Prostate gland (tissue), 2 donors: ENCODE measurements around the gene C22orf31. TPM values are rescaled to one million over a fixed set of nuclear protein-coding genes. Genes with fewer than 3 reads are reported as not detected.

Experiments
- DNase-seq: peaks from one replicate; pipeline ENCODE4 v3.0.0-alpha.2; 2019; ENCODE audit warnings: low spot score
- H3K27ac ChIP-seq, 2 donors: fragments of 200-600 bp; sonication (generic); 2 replicates each; pipeline ENCODE4 v1.5.1; 2017 to 2019
- H3K27me3 ChIP-seq: fragments of 200-600 bp; sonication (generic); replicated peaks from 2 replicates; pipeline ENCODE4 v1.5.1; 2019; ENCODE audit not compliant: insufficient read depth
- H3K36me3 ChIP-seq, 2 donors: fragments of 200-600 bp; sonication (generic); 1 replicate in 1 of 2; 2 replicates in 1 of 2; pipeline versions ENCODE4 v1.5.1 to v1.8.1; 2017 to 2019
- H3K4me1 ChIP-seq: fragments of 200-600 bp; sonication (generic); replicated peaks from 2 replicates; pipeline ENCODE4 v1.5.1; 2019
- H3K4me3 ChIP-seq, 2 donors: fragments of 200-600 bp; sonication (generic); 2 replicates each; pipeline ENCODE4 v1.5.1; 2017 to 2019
- H3K9me3 ChIP-seq: fragments of 200-600 bp; sonication (generic); 2 replicates; pipeline ENCODE4 v1.5.1; 2017
- CTCF ChIP-seq, 4 experiments: fragments of 200-600 bp in 2 of 4; fragments of 450-650 bp in 2 of 4; sonication (generic) in 2 of 4; IDR thresholded peaks; 1 replicate in 3 of 4; 2 replicates in 1 of 4; pipeline ENCODE4 v1.5.1; 2016 to 2019; ENCODE audit warnings: antibody characterized with exemption in 4 of 4, mild to moderate bottlenecking in 2 of 4, moderate library complexity in 2 of 4
- POLR2A ChIP-seq: fragments of 450-650 bp; IDR thresholded peaks from one replicate; pipeline ENCODE4 v1.6.1; 2016; ENCODE audit warnings: antibody characterized with exemption, mild to moderate bottlenecking
- POLR2AphosphoS5 ChIP-seq: sonication (generic); formaldehyde crosslinking; IDR thresholded peaks from one replicate; pipeline ENCODE4 v1.6.1; 2017; ENCODE audit warnings: antibody characterized with exemption
- WGBS: methylation state at CpG from one replicate; pipeline ENCODE4 v1.1.5; 2018; 5-methylcytosine and 5-hydroxymethylcytosine counted together
- intact Hi-C: fragments of 100-400 bp; cut with DNase I; formaldehyde crosslinking; loops from one replicate; pipeline ENCODE4 v1.14.2; 2022
- total RNA-seq, 2 donors: library from RNA; depleted of rRNA; stranded (reverse); fragments of >200 nt; gene quantifications; one replicate each; pipeline ENCODE4 v1.1.0, GENCODE V29; 2016

C22orf31 gene
- total RNA-seq, 2 donors from 2014 or later, result 0.36 to 1.4 TPM

GRCh38 chr22:29054251-29054767, 7.3 kb downstream of the C22orf31 start:
- Histone ChIP-seq H3K27ac (no peak overlapping the region), H3K27me3 (no peaks in the 10 kb centered on the region), H3K9me3 (no peaks in the 10 kb centered on the region), H3K4me3 (no peak overlapping the region), H3K36me3 (peaks cover 0 to 8% of the 10 kb centered on the region in 2 donors), H3K4me1 (peaks cover 4% of the 10 kb centered on the region)
- TF ChIP-seq CTCF (IDR thresholded peaks at IDR 0.05) (no peak), POLR2A (no peak), POLR2AphosphoS5 (no peak)
- no peak for DNase-seq
- 80% methylated on average over 10 of the region's 10 CpGs for WGBS
- intact Hi-C loops, result no loop called here

- Histone ChIP-seq H3K27me3 (no peaks in the 10 kb centered on the region), H3K27ac (no peak overlapping the region), H3K4me3 (no peak overlapping the region), H3K36me3 (peaks cover 0 to 19% of the 10 kb centered on the region in 2 donors), H3K4me1 (no peaks in the 10 kb centered on the region), H3K9me3 (no peaks in the 10 kb centered on the region)
- intact Hi-C loops, result no loop called here
- DNase-seq, result no peak
- 93% methylated on average over 8 of the region's 8 CpGs for WGBS
- TF ChIP-seq POLR2A (no peak), POLR2AphosphoS5 (no peak), CTCF (IDR thresholded peaks at IDR 0.05) (no peak)
Measured at GRCh38 chr22:29053048-29053702, 8.5 kb downstream of the C22orf31 start.

DNA sequence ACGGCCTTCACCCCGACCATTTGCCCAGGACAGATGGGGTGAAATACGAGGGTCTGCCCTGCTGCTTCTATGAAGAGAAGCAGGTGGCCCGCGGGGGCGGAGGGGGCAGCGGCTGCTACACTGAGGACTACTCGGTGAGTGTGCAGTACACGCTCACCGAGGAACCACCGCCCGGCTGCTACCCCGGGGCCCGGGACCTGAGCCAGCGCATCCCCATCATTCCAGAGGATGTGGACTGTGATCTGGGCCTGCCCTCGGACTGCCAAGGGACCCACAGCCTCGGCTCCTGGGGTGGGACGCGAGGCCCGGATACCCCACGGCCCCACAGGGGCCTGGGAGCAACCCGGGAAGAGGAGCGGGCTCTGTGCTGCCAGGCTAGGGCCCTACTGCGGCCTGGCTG, 11.2 kb downstream of the C22orf31 start:
- no peak overlapping the region for H3K4me3 ChIP-seq
- peaks cover 7 to 19% of the 10 kb centered on the region in 2 donors for H3K36me3 ChIP-seq
- intact Hi-C loops, result no loop called here
- no peak overlapping the region for H3K27ac ChIP-seq
- 92% methylated on average over 19 of the region's 24 CpGs for WGBS
- H3K4me1 ChIP-seq, result no peaks in the 10 kb centered on the region
- DNase-seq, result no peak
- no peaks in the 10 kb centered on the region for H3K9me3 ChIP-seq
- no peaks in the 10 kb centered on the region for H3K27me3 ChIP-seq
- TF ChIP-seq POLR2A, result no peak
- TF ChIP-seq CTCF (IDR thresholded peaks at IDR 0.05), result no peak
- no peak for TF ChIP-seq POLR2AphosphoS5

DNA sequence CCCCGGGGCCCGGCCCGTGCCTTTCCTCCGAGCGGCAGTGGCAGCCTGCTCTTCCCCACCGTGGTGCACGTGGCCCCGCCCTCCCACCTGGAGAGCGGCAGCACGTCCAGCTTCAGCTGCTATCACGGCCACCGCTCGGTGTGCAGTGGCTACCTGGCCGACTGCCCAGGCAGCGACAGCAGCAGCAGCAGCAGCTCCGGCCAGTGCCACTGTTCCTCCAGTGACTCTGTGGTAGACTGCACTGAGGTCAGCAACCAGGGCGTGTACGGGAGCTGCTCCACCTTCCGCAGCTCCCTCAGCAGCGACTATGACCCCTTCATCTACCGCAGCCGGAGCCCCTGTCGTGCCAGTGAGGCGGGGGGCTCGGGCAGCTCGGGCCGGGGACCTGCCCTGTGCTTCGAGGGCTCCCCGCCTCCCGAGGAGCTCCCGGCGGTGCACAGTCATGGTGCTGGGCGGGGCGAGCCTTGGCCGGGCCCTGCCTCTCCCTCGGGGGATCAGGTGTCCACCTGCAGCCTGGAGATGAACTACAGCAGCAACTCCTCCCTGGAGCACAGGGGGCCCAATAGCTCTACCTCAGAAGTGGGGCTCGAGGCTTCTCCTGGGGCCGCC, 11.9 kb downstream of the C22orf31 start:
- TF ChIP-seq POLR2A (no peak), CTCF (IDR thresholded peaks at IDR 0.05) (no peak)
- H3K36me3 ChIP-seq, result peaks cover 7 to 19% of the 10 kb centered on the region in 2 donors
- no peaks in the 10 kb centered on the region for H3K9me3 ChIP-seq
- H3K27ac ChIP-seq, result no peak overlapping the region
- WGBS, result 80% methylated on average over 29 of the region's 38 CpGs
- intact Hi-C loops, result no loop called here
- H3K4me1 ChIP-seq, result no peaks in the 10 kb centered on the region
- H3K27me3 ChIP-seq, result no peaks in the 10 kb centered on the region
- DNase-seq, result no peak
- no peak overlapping the region for H3K4me3 ChIP-seq
